Astrocyte (in vitro differentiated cells and primary cell): ENCODE results near the gene LRRC41. TPM values are rescaled to one million over a fixed set of nuclear protein-coding genes. Genes with fewer than 3 reads are reported as not detected.

Experiments
- DNase-seq: peaks from one replicate; pipeline ENCODE4 v3.0.0-alpha.2; 2010; ENCODE audit warnings: low read depth
- FAIRE-seq: peaks from 2 replicates; lab custom pipeline; 2011; peaks lifted over from hg19 to GRCh38; lab: Jason Lieb, UNC
- H2AFZ ChIP-seq: 2 replicates; pipeline ENCODE4 v1.6.0; 2012; ENCODE audit warnings: low read depth, low read length, inconsistent platforms
- H3K27ac ChIP-seq: 2 replicates; pipeline ENCODE4 v1.5.1; 2011; ENCODE audit warnings: low read depth, low read length, inconsistent platforms
- H3K27me3 ChIP-seq: 2 replicates; pipeline ENCODE4 v1.6.0; 2011; ENCODE audit warnings: low read length, inconsistent platforms; ENCODE audit not compliant: insufficient read depth
- H3K36me3 ChIP-seq: 2 replicates; pipeline ENCODE4 v1.5.1; 2011; ENCODE audit warnings: low read length, inconsistent platforms; ENCODE audit not compliant: insufficient read depth
- H3K4me1 ChIP-seq: 2 replicates; pipeline ENCODE4 v1.5.1; 2011; ENCODE audit warnings: low read length, inconsistent platforms; ENCODE audit not compliant: insufficient read depth
- H3K4me2 ChIP-seq: 2 replicates; pipeline ENCODE4 v1.6.0; 2012; ENCODE audit warnings: low read length, inconsistent platforms
- H3K4me3 ChIP-seq: 2 replicates; pipeline ENCODE4 v1.5.1; 2011; ENCODE audit warnings: low read depth, mild to moderate bottlenecking, low read length, inconsistent platforms; ENCODE audit not compliant: insufficient read depth
- H3K79me2 ChIP-seq: 2 replicates; pipeline ENCODE4 v1.6.0; 2012; ENCODE audit warnings: mild to moderate bottlenecking, low read length, inconsistent platforms; ENCODE audit not compliant: insufficient read depth
- H3K9ac ChIP-seq: 2 replicates; pipeline ENCODE4 v1.6.0; 2012; ENCODE audit warnings: mild to moderate bottlenecking, low read length, inconsistent platforms
- H3K9me3 ChIP-seq: 2 replicates; pipeline ENCODE4 v1.5.1; 2012; ENCODE audit warnings: low read depth, mild to moderate bottlenecking, low read length, inconsistent platforms; ENCODE audit not compliant: insufficient read depth
- H4K20me1 ChIP-seq: 2 replicates; pipeline ENCODE4 v1.6.0; 2012; ENCODE audit warnings: low read length, inconsistent platforms; ENCODE audit not compliant: insufficient read depth
- H3K27ac Mint-ChIP-seq: one replicate; pipeline ENCODE4 v1.8.0; 2021; ENCODE audit warnings: mild to moderate bottlenecking, mixed read lengths; ENCODE audit not compliant: unreplicated experiment
- H3K27me3 Mint-ChIP-seq: one replicate; pipeline ENCODE4 v1.8.0; 2021; ENCODE audit warnings: low read depth, mixed read lengths; ENCODE audit not compliant: unreplicated experiment
- H3K36me3 Mint-ChIP-seq: one replicate; pipeline ENCODE4 v1.8.0; 2021; ENCODE audit warnings: low read depth, mixed read lengths; ENCODE audit not compliant: unreplicated experiment
- H3K4me1 Mint-ChIP-seq: one replicate; pipeline ENCODE4 v1.8.0; 2021; ENCODE audit warnings: low read depth, mixed read lengths; ENCODE audit not compliant: unreplicated experiment
- H3K4me3 Mint-ChIP-seq: one replicate; pipeline ENCODE4 v1.8.0; 2021; ENCODE audit warnings: mild to moderate bottlenecking, moderate library complexity, mixed read lengths; ENCODE audit not compliant: unreplicated experiment
- H3K9me3 Mint-ChIP-seq: one replicate; pipeline ENCODE4 v1.8.0; 2021; ENCODE audit warnings: mild to moderate bottlenecking, mixed read lengths; ENCODE audit not compliant: unreplicated experiment
- CTCF ChIP-seq: IDR thresholded peaks from 2 replicates; pipeline ENCODE4 v1.5.1; 2011; ENCODE audit warnings: low read depth, mild to moderate bottlenecking, inconsistent platforms, low read length, moderate library complexity; ENCODE audit not compliant: insufficient read depth
- EZH2 ChIP-seq: IDR thresholded peaks from 2 replicates; pipeline ENCODE4 v1.6.1; 2012; ENCODE audit warnings: mild to moderate bottlenecking, low read length, inconsistent platforms; ENCODE audit not compliant: insufficient read depth
- total RNA-seq: library from RNA; stranded (reverse); gene quantifications from 2 replicates; pipeline ENCODE4 v1.2.1, GENCODE V29; 2021

Gene LRRC41
- total RNA-seq, 1 donor from 2014 or later, result 88.2 TPM

GRCh38 chr1:46303872-46304326 lies 483 bp upstream of the LRRC41 start:
- no peak for FAIRE-seq
- Histone ChIP-seq H3K9ac (peak overlapping the region; percentile 98), H4K20me1 (peaks cover 60% of the 10 kb centered on the region), H3K4me3 (peak overlapping the region; percentile 98), H2AFZ (peak overlapping the region; percentile 81), H3K79me2 (peaks cover 97% of the 10 kb centered on the region), H3K36me3 (no peaks in the 10 kb centered on the region), H3K27ac (peak overlapping the region; percentile 96), H3K4me2 (peak overlapping the region; percentile 99), H3K4me1 (peaks cover 26% of the 10 kb centered on the region), H3K27me3 (no peaks in the 10 kb centered on the region), H3K9me3 (no peaks in the 10 kb centered on the region)
- peak overlapping the region; percentile 97 for H3K27ac Mint-ChIP-seq
- H3K36me3 Mint-ChIP-seq, result peaks cover 4% of the 10 kb centered on the region
- no peak for DNase-seq
- peaks cover 37% of the 10 kb centered on the region for H3K4me1 Mint-ChIP-seq
- H3K27me3 Mint-ChIP-seq, result no peaks in the 10 kb centered on the region
- H3K4me3 Mint-ChIP-seq, result peak overlapping the region; percentile 99
- H3K9me3 Mint-ChIP-seq, result no peaks in the 10 kb centered on the region
- TF ChIP-seq CTCF (no peak), EZH2 (no peak)

GRCh38 chr1:46302641-46303037 lies 777 bp downstream of the LRRC41 start:
- Mint-ChIP-seq H3K4me1 (peaks cover 37% of the 10 kb centered on the region), H3K9me3 (no peaks in the 10 kb centered on the region), H3K36me3 (peaks cover 7% of the 10 kb centered on the region), H3K27me3 (no peaks in the 10 kb centered on the region), H3K27ac (peak overlapping the region; percentile 96), H3K4me3 (peak overlapping the region; percentile 99)
- Histone ChIP-seq H2AFZ (peak overlapping the region; percentile 57), H3K4me2 (peak overlapping the region; percentile 99), H3K27me3 (no peaks in the 10 kb centered on the region), H3K4me1 (peaks cover 26% of the 10 kb centered on the region), H3K79me2 (peaks cover 97% of the 10 kb centered on the region), H4K20me1 (peaks cover 58% of the 10 kb centered on the region), H3K4me3 (peak overlapping the region; percentile 98), H3K9me3 (no peaks in the 10 kb centered on the region), H3K9ac (peak overlapping the region; percentile 98), H3K27ac (peak overlapping the region; percentile 96), H3K36me3 (peaks cover 5% of the 10 kb centered on the region)
- TF ChIP-seq EZH2 (no peak), CTCF (no peak)
- FAIRE-seq (no peak), DNase-seq (no peak)
